Muscle layer of colon (tissue), 2 donors: ENCODE measurements around the gene RTL5.

Experiments used
- H3K27ac ChIP-seq: one replicate; pipeline ENCODE4 v1.7.0; 2013; ENCODE audit warnings: low read depth, mild to moderate bottlenecking, low read length, moderate library complexity
- H3K27me3 ChIP-seq, 2 donors: one replicate each; pipeline ENCODE4 v1.7.0; 2013; ENCODE audit warnings: low read length in 2 of 2, mild to moderate bottlenecking in 2 of 2; ENCODE audit not compliant: insufficient read depth in 2 of 2, control insufficient read depth in 1 of 2
- H3K36me3 ChIP-seq: one replicate; pipeline ENCODE4 v1.7.0; 2013; ENCODE audit warnings: mild to moderate bottlenecking, low read length; ENCODE audit not compliant: insufficient read depth
- H3K4me1 ChIP-seq: one replicate; pipeline ENCODE4 v1.7.0; 2013; ENCODE audit warnings: mild to moderate bottlenecking, low read length; ENCODE audit not compliant: insufficient read depth
- H3K4me3 ChIP-seq, 2 donors: one replicate each; pipeline ENCODE4 v1.7.0; 2013; ENCODE audit warnings: low read length in 2 of 2, low read depth in 1 of 2, mild to moderate bottlenecking in 1 of 2, moderate library complexity in 1 of 2
- H3K9ac ChIP-seq: one replicate; pipeline ENCODE4 v1.7.0; 2013; ENCODE audit warnings: low read length
- H3K9me3 ChIP-seq: one replicate; pipeline ENCODE4 v1.7.0; 2013; ENCODE audit warnings: mild to moderate bottlenecking, low read length
- donor health status: abdominal sarcoma.
- donor health status: Adenocarcinoma of cecum.

RTL5 gene

GRCh38 chrX:72084114-72084513, 47.6 kb downstream of the RTL5 start:
- no peaks in the 10 kb centered on the region for H3K36me3 ChIP-seq
- no peaks in the 10 kb centered on the region for H3K27me3 ChIP-seq
- no peaks in the 10 kb centered on the region for H3K9me3 ChIP-seq
- H3K4me1 ChIP-seq = peaks cover 10% of the 10 kb centered on the region
- H3K27ac ChIP-seq = no peak overlapping the region
- no peak overlapping the region for H3K4me3 ChIP-seq
- H3K9ac ChIP-seq = no peak overlapping the region

GRCh38 chrX:72083291-72083690, 48.4 kb downstream of the RTL5 start:
- H3K9me3 ChIP-seq = no peaks in the 10 kb centered on the region
- H3K36me3 ChIP-seq = no peaks in the 10 kb centered on the region
- H3K4me3 ChIP-seq = no peak overlapping the region
- H3K9ac ChIP-seq = no peak overlapping the region
- no peak overlapping the region for H3K27ac ChIP-seq
- peaks cover 10% of the 10 kb centered on the region for H3K4me1 ChIP-seq
- H3K27me3 ChIP-seq = no peaks in the 10 kb centered on the region

- H3K9ac ChIP-seq = no peak overlapping the region
- H3K9me3 ChIP-seq = no peaks in the 10 kb centered on the region
- no peaks in the 10 kb centered on the region for H3K27me3 ChIP-seq
- H3K36me3 ChIP-seq = no peaks in the 10 kb centered on the region
- H3K27ac ChIP-seq = no peak overlapping the region
- H3K4me3 ChIP-seq = no peak overlapping the region
- peaks cover 10% of the 10 kb centered on the region for H3K4me1 ChIP-seq
Measured at GRCh38 chrX:72081605-72082320, 50.0 kb downstream of the RTL5 start.

DNA sequence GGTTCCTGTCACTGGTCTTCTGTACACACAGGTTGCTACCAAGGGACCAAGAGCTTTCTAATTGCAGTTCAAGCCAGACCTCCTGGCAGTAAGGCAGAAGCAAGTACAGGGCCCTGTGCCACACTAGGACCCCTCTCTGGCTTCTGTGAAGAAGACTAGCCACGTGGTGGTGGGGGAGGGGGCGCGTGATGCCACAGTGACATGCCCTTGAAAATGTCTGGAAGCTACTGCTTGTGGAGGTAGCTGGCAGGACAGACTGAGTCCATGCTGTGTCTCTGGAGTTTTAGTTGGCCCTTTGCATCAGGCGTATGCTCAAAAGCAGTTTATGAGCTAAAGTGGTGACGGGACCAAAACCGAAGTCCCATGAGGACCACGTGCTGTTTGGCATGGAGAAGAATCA, 50.9 kb downstream of the RTL5 start:
- Histone ChIP-seq H3K27ac (no peak overlapping the region), H3K36me3 (no peaks in the 10 kb centered on the region), H3K4me3 (no peak overlapping the region), H3K27me3 (no peaks in the 10 kb centered on the region), H3K9ac (no peak overlapping the region), H3K4me1 (peaks cover 10% of the 10 kb centered on the region), H3K9me3 (no peaks in the 10 kb centered on the region)

- no peak overlapping the region for H3K27ac ChIP-seq
- H3K4me3 ChIP-seq = no peak overlapping the region
- H3K27me3 ChIP-seq = no peaks in the 10 kb centered on the region
Measured at GRCh38 chrX:72080150-72080549, 51.6 kb downstream of the RTL5 start.

GRCh38 chrX:72079607-72080006, 52.1 kb downstream of the RTL5 start:
- H3K9ac ChIP-seq = no peak overlapping the region
- no peaks in the 10 kb centered on the region for H3K9me3 ChIP-seq
- no peak overlapping the region for H3K4me3 ChIP-seq
- H3K27ac ChIP-seq = no peak overlapping the region
- no peaks in the 10 kb centered on the region for H3K36me3 ChIP-seq
- peaks cover 10% of the 10 kb centered on the region for H3K4me1 ChIP-seq
- no peaks in the 10 kb centered on the region for H3K27me3 ChIP-seq

More at GRCh38 chrX:72080150-72080549, 51.6 kb downstream of the RTL5 start:
- Histone ChIP-seq H3K9ac (no peak overlapping the region), H3K36me3 (no peaks in the 10 kb centered on the region), H3K4me1 (peaks cover 10% of the 10 kb centered on the region), H3K9me3 (no peaks in the 10 kb centered on the region)

DNA sequence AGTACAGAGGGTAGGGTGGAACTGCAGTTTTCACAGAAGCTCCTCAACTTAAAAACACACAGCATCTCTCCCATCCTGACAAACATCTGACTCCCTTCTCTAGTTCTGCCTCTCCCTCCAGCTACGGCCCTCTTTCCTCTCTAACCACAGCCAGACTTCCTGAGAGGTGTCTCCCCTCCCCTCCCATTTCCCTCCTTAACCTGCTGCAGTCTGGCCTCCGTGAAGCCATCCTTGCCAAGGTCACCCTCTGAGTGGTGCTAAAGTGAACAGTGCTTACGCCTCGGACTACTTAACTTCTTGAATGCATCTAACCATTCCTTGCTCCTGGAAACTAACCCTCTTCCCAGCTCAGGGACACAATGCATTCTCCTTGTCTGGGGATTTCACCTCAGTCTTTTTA, 53.3 kb downstream of the RTL5 start:
- no peak overlapping the region for H3K27ac ChIP-seq

More for the DNA sequence above, 53.3 kb downstream of the RTL5 start:
- no peaks in the 10 kb centered on the region for H3K36me3 ChIP-seq
- no peak overlapping the region for H3K4me3 ChIP-seq
- peaks cover 10% of the 10 kb centered on the region for H3K4me1 ChIP-seq
- H3K9ac ChIP-seq = no peak overlapping the region
- H3K27me3 ChIP-seq = peaks cover 0 to 3% of the 10 kb centered on the region in 2 donors
- H3K9me3 ChIP-seq = no peaks in the 10 kb centered on the region
